CD14-positive monocyte (primary cell): ENCODE results near the gene TMEM169. TPM values are rescaled to one million over a fixed set of nuclear protein-coding genes. Genes with fewer than 3 reads are reported as not detected.

Experiments used
- DNase-seq, 3 donors: peaks; one replicate each; pipeline ENCODE4 v3.0.0-alpha.2; 2011 to 2022
- H2AFZ ChIP-seq: 2 replicates; pipeline ENCODE4 v1.6.0; 2012; ENCODE audit warnings: mild to moderate bottlenecking, low read depth, low read length, inconsistent platforms; ENCODE audit not compliant: insufficient read depth, poor library complexity, severe bottlenecking
- H3K27ac ChIP-seq, 2 donors: 1 replicate in 1 of 2; 2 replicates in 1 of 2; pipeline ENCODE4 v1.5.1; 2012 to 2013; ENCODE audit warnings: low read length in 2 of 2, control low read depth in 1 of 2, inconsistent platforms in 1 of 2, low read depth in 1 of 2, mild to moderate bottlenecking in 1 of 2
- H3K27me3 ChIP-seq, 2 donors: one replicate each; pipeline versions ENCODE4 v1.6.0 to v1.6.1; 2011 to 2013; ENCODE audit warnings: low read length in 2 of 2; ENCODE audit not compliant: control insufficient read depth in 2 of 2, insufficient read depth in 2 of 2
- H3K36me3 ChIP-seq, 2 donors: replicated peaks in 1 of 2; 1 replicate in 1 of 2; 2 replicates in 1 of 2; pipeline versions ENCODE4 v1.5.1 to v1.6.1; 2012 to 2013; ENCODE audit warnings: low read length in 2 of 2, control low read depth in 1 of 2, inconsistent platforms in 1 of 2, mild to moderate bottlenecking in 1 of 2; ENCODE audit not compliant: insufficient read depth in 2 of 2, control insufficient read depth in 1 of 2
- H3K4me1 ChIP-seq, 2 donors: 1 replicate in 1 of 2; 2 replicates in 1 of 2; pipeline versions ENCODE4 v1.5.1 to v1.6.1; 2012 to 2013; ENCODE audit warnings: low read length in 2 of 2, control low read depth in 1 of 2, inconsistent platforms in 1 of 2, mild to moderate bottlenecking in 1 of 2, moderate library complexity in 1 of 2; ENCODE audit not compliant: insufficient read depth in 2 of 2, control insufficient read depth in 1 of 2
- H3K4me2 ChIP-seq: replicated peaks from 2 replicates; pipeline ENCODE3; 2012; ENCODE audit warnings: low read length, moderate library complexity, mild to moderate bottlenecking; ENCODE audit not compliant: poor library complexity, severe bottlenecking; ENCODE audit errors: extremely low read depth
- H3K4me3 ChIP-seq, 3 experiments: fragments of 200-600 bp in 1 of 3; sonication (generic) in 1 of 3; replicated peaks in 1 of 3; 1 replicate in 2 of 3; 2 replicates in 1 of 3; pipeline ENCODE4 v1.5.1; 2011 to 2013; ENCODE audit warnings: low read length in 3 of 3, mild to moderate bottlenecking in 3 of 3, control low read depth in 2 of 3, low read depth in 2 of 3, inconsistent platforms in 1 of 3, moderate library complexity in 1 of 3
- H3K79me2 ChIP-seq: 2 replicates; pipeline ENCODE4 v1.6.0; 2012; ENCODE audit warnings: mild to moderate bottlenecking, control low read depth, inconsistent platforms, low read length, moderate library complexity; ENCODE audit not compliant: insufficient read depth
- H3K9ac ChIP-seq: 2 replicates; pipeline ENCODE4 v1.6.0; 2017; ENCODE audit warnings: low read length, mild to moderate bottlenecking; ENCODE audit not compliant: insufficient read depth, poor library complexity, severe bottlenecking
- H3K9me3 ChIP-seq, 2 donors: replicated peaks in 1 of 2; 1 replicate in 1 of 2; 2 replicates in 1 of 2; pipeline versions ENCODE4 v1.5.1 to v1.6.1; 2012 to 2013; ENCODE audit warnings: low read length in 2 of 2, control low read depth in 1 of 2; ENCODE audit not compliant: control insufficient read depth in 1 of 2, insufficient read depth in 1 of 2
- H4K20me1 ChIP-seq: 2 replicates; pipeline ENCODE4 v1.6.0; 2012; ENCODE audit warnings: mild to moderate bottlenecking, low read length, control low read depth, moderate library complexity; ENCODE audit not compliant: insufficient read depth
- H3K27ac Mint-ChIP-seq, 7 donors: one replicate each; pipeline ENCODE4 v1.8.0; 2020; ENCODE audit warnings: mild to moderate bottlenecking in 7 of 7, mixed read lengths in 7 of 7, moderate library complexity in 6 of 7, inconsistent platforms in 2 of 7
- H3K27me3 Mint-ChIP-seq, 3 donors: one replicate each; pipeline ENCODE4 v1.8.0; 2021 to 2022; ENCODE audit warnings: low read depth in 3 of 3, mild to moderate bottlenecking in 3 of 3, mixed read lengths in 3 of 3, moderate library complexity in 3 of 3, inconsistent platforms in 1 of 3
- H3K36me3 Mint-ChIP-seq, 2 donors: one replicate each; pipeline ENCODE4 v1.8.0; 2020; ENCODE audit warnings: mixed read lengths in 2 of 2, inconsistent platforms in 1 of 2, mild to moderate bottlenecking in 1 of 2
- H3K4me1 Mint-ChIP-seq: one replicate; pipeline ENCODE4 v1.8.0; 2020; ENCODE audit warnings: mild to moderate bottlenecking, mixed read lengths
- H3K4me3 Mint-ChIP-seq, 2 donors: one replicate each; pipeline ENCODE4 v1.8.0; 2020; ENCODE audit warnings: mild to moderate bottlenecking in 2 of 2, mixed read lengths in 2 of 2, moderate library complexity in 1 of 2
- H3K9me3 Mint-ChIP-seq, 7 donors: one replicate each; pipeline ENCODE4 v1.8.0; 2020 to 2022; ENCODE audit warnings: mixed read lengths in 7 of 7, mild to moderate bottlenecking in 6 of 7, moderate library complexity in 6 of 7, inconsistent platforms in 2 of 7
- WGBS: methylation state at CpG from one replicate; pipeline ENCODE4 v1.1.5; 2013; ENCODE audit warnings: missing lambda C conversion rate; ENCODE audit not compliant: insufficient coverage; 5-methylcytosine and 5-hydroxymethylcytosine counted together
- intact Hi-C, 2 donors: fragments of 100-400 bp; cut with micrococcal nuclease; formaldehyde crosslinking; loops; one replicate each; pipeline versions ENCODE4 v1.15.0 to v1.15.1; 2023
- polyA plus RNA-seq, 3 donors: library from polyadenylated mRNA; depleted of rRNA in 1 of 3; unstranded in 2 of 3; stranded (reverse) in 1 of 3; fragments of 300-500 nt in 2 of 3; fragments of >200 nt in 1 of 3; fragmentation: Illumina TruSeq in 2 of 3; gene quantifications; 1 replicate in 2 of 3; 2 replicates in 1 of 3; pipeline ENCODE4 v1.2.3, GENCODE V29; 2012 to 2021
- TF ChIP-seq, protein P1 (sequence below): fragments of 200-600 bp; IDR thresholded peaks from one replicate; pipeline ENCODE4 v1.8.0; 2022; ENCODE audit warnings: antibody characterized with exemption, mild to moderate bottlenecking

TMEM169 gene
- polyA plus RNA-seq, 3 donors, result 0.24 to 0.92 (median 0.74) TPM

DNA sequence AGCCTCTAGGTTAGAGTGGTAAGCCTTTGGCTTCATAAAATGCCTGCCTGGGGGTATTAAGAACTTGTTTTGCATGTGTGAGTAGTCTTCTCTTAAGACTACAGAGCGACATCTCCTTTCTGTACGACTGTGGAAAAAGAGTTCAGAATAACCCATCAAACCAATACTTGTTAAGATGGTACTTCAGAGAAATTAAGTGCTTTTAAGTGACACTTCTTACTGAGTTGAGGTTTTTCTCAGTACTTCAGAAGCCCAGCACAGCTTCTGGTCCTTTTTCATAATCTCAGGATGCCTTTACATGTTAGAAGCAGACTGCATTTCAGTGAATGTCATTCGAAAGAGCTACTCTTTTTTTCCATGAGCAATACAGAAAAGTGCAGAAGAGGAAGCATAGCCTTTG lies 38.3 kb downstream of the TMEM169 start:
- no peak for DNase-seq
- Histone ChIP-seq H3K4me1 (peaks cover 5 to 9% of the 10 kb centered on the region in 2 donors), H4K20me1 (peaks cover 65% of the 10 kb centered on the region), H2AFZ (no peak overlapping the region), H3K4me3 (no peak overlapping the region), H3K27ac (no peak overlapping the region), H3K4me2 (no peak overlapping the region), H3K79me2 (peaks cover 90% of the 10 kb centered on the region), H3K36me3 (peaks cover 90 to 91% of the 10 kb centered on the region in 2 donors), H3K9me3 (no peaks in the 10 kb centered on the region), H3K9ac (no peak overlapping the region), H3K27me3 (no peaks in the 10 kb centered on the region)
- Mint-ChIP-seq H3K4me1 (peaks cover 10% of the 10 kb centered on the region), H3K36me3 (peaks cover 77 to 90% of the 10 kb centered on the region in 2 donors), H3K9me3 (no peaks in the 10 kb centered on the region), H3K27ac (no peak overlapping the region), H3K27me3 (no peaks in the 10 kb centered on the region), H3K4me3 (no peak overlapping the region)
- no CpG with 5 or more reads among the region's 3 CpGs for WGBS
- intact Hi-C loops, result loop anchor here (5.0 to 10.0 kb wide), 2 partner anchors 292 to 295 kb away; partner anchors contain the start of gene SMARCAL1 (in 2 of the 2)
- TF ChIP-seq, protein P1, sequence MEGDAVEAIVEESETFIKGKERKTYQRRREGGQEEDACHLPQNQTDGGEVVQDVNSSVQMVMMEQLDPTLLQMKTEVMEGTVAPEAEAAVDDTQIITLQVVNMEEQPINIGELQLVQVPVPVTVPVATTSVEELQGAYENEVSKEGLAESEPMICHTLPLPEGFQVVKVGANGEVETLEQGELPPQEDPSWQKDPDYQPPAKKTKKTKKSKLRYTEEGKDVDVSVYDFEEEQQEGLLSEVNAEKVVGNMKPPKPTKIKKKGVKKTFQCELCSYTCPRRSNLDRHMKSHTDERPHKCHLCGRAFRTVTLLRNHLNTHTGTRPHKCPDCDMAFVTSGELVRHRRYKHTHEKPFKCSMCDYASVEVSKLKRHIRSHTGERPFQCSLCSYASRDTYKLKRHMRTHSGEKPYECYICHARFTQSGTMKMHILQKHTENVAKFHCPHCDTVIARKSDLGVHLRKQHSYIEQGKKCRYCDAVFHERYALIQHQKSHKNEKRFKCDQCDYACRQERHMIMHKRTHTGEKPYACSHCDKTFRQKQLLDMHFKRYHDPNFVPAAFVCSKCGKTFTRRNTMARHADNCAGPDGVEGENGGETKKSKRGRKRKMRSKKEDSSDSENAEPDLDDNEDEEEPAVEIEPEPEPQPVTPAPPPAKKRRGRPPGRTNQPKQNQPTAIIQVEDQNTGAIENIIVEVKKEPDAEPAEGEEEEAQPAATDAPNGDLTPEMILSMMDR, result no peak

DNA sequence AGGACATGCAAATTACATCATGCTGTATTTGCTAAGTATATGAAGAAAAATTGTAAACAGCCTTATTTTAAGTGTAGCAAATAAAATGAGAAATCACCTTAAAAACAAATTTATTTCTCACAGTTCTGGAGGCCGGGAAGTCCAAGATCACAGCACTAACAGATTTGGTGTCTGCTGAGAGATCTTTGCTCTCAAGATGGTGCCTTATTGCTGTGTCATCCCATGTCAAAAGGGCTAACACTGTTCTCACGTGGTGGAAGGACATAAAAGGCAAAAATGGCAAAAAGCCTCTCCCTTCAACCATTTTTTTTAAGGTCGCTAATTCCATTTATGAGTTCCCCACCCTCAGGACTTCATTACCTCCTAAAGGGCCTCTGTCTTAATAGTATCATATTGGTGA lies 39.5 kb downstream of the TMEM169 start:
- Histone ChIP-seq H3K27ac (no peak overlapping the region), H3K9me3 (no peaks in the 10 kb centered on the region), H3K9ac (no peak overlapping the region), H4K20me1 (peaks cover 76% of the 10 kb centered on the region), H3K4me3 (no peak overlapping the region), H3K4me2 (no peak overlapping the region), H3K27me3 (no peaks in the 10 kb centered on the region), H3K36me3 (peaks cover 99 to 100% of the 10 kb centered on the region in 2 donors), H3K79me2 (peaks cover 84% of the 10 kb centered on the region), H3K4me1 (no peaks in the 10 kb centered on the region), H2AFZ (no peak overlapping the region)
- no peak for DNase-seq
- no peaks in the 10 kb centered on the region for H3K27me3 Mint-ChIP-seq
- H3K9me3 Mint-ChIP-seq, result no peaks in the 10 kb centered on the region
- no peak overlapping the region for H3K4me3 Mint-ChIP-seq
- TF ChIP-seq, protein P1, result no peak
- H3K27ac Mint-ChIP-seq, result peak overlapping the region in 2 of 7 donors; percentile 74 to 78
- whole genome bisulfite sequencing, result 100% methylated on average over 1 of the region's 3 CpGs
- H3K4me1 Mint-ChIP-seq, result peaks cover 6% of the 10 kb centered on the region
- peaks cover 87 to 100% of the 10 kb centered on the region in 2 donors for H3K36me3 Mint-ChIP-seq
- intact Hi-C loops, result no loop called here
